ENCODE measurements around the gene U2AF2. TPM values are rescaled to one million over a fixed set of nuclear protein-coding genes. Genes with fewer than 3 reads are reported as not detected.

U2AF2 gene
- total and polyA plus RNA-seq, 2 of the 8 experiments (the other 6 are each of a cell fraction or from before 2014, with no cell fraction given) = 162 to 252 TPM

DNA sequence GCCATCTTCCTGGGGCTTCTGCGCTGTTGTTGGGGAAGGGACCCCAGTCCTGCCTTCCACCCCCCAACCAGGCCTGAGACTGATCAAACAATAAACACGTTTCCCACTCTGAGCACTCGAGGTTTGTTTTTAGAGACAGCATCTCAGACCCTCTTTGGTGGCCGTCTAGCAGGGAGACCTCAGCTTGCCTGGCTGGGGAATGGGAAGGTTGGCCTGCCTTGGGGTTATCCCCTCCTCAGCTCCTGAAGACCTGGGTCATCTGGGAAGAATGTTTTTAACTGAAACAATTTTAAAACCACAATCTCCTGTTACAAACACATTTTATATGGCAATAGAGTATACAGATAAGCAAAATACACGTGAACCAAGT is 9.3 kb upstream of the U2AF2 start:
- no peak overlapping the region for H4K5ac ChIP-seq (ENCODE audit: insufficient read length, low read depth, low read length)
- 88% methylated on average over 5 of the region's 5 CpGs; no CpG with 5 or more reads in 1 of the 2 experiments for WGBS, 2 experiments (ENCODE audit: extremely low coverage in 1 of 2, insufficient coverage in 1 of 2, insufficient read length in 1 of 2, insufficient replicate concordance in 2 of 2, low coverage in 1 of 2, low lambda C conversion rate in 2 of 2, missing lambda C conversion rate in 1 of 2)
- no peak overlapping the region for H3K4me3 ChIP-seq (ENCODE audit: extremely low read depth in 1 of 4, insufficient read depth in 2 of 4, low read depth in 3 of 4, low read length in 4 of 4)
- peaks cover 11% of the 10 kb centered on the region for H3K79me1 ChIP-seq (ENCODE audit: low read depth, low read length)
- H3K9ac ChIP-seq (replicated peaks in 1 of 4; ENCODE audit: extremely low read depth in 1 of 4, low read depth in 3 of 4, low read length in 3 of 4) = no peak overlapping the region
- no peak overlapping the region for H4K8ac ChIP-seq (ENCODE audit: extremely low read depth, insufficient read depth, low read length)
- no peak overlapping the region for H2BK120ac ChIP-seq (replicated peaks; ENCODE audit: low read depth, low read length)
- H2BK15ac ChIP-seq (ENCODE audit: low read length) = no peak overlapping the region
- no peak for DNase-seq (ENCODE audit: low read depth in 1 of 2, low spot score in 2 of 2)
- no peak overlapping the region for H3K18ac ChIP-seq (ENCODE audit: extremely low read depth, low read length)
- H3K23me2 ChIP-seq (ENCODE audit: low read depth, low read length) = peaks cover 35% of the 10 kb centered on the region
- peaks cover 0 to 18% (median 10%) of the 10 kb centered on the region in 4 experiments; a peak in 6 of 7 replicates for H3K4me1 ChIP-seq (replicated peaks in 1 of 4; ENCODE audit: control insufficient read depth in 3 of 4, insufficient read depth in 4 of 4, low read length in 3 of 4)
- no peaks in the 10 kb centered on the region for H3K27me3 ChIP-seq (replicated peaks in 1 of 4; ENCODE audit: control insufficient read depth in 3 of 4, extremely low read depth in 1 of 4, insufficient read depth in 3 of 4, low read length in 3 of 4)
- no peak overlapping the region for H4K91ac ChIP-seq (replicated peaks; ENCODE audit: insufficient read length, low read length)
- H3K36me3 ChIP-seq (ENCODE audit: control insufficient read depth in 2 of 4, insufficient read depth in 4 of 4, low read length in 3 of 4) = peaks cover 7 to 13% (median 11%) of the 10 kb centered on the region in 4 experiments
- no peak overlapping the region for H3K23ac ChIP-seq (ENCODE audit: insufficient read length)
- no peak overlapping the region for H2BK5ac ChIP-seq (ENCODE audit: low read depth, low read length)
- H3K27ac ChIP-seq (ENCODE audit: low read depth, low read length) = no peak overlapping the region
- POLR2A ChIA-PET (ENCODE audit: partially characterized antibody) = interaction anchor here (0.7 to 9.2 kb wide), 6 partner anchors 11 to 240 kb away, joined by 3 to 96 read pairs (median 3); partner anchors contain the start of genes FIZ1 and ZNF784
- no peak overlapping the region; a peak in 1 of 4 replicates for H3K4me2 ChIP-seq (ENCODE audit: insufficient read depth in 1 of 2, low read depth in 2 of 2, low read length in 2 of 2)
- H2AFZ ChIP-seq (ENCODE audit: low read length) = no peak overlapping the region
- no peak overlapping the region for H3K4ac ChIP-seq (replicated peaks; ENCODE audit: insufficient read length, low read depth, low read length)
- H4K20me1 ChIP-seq (replicated peaks in 1 of 2; ENCODE audit: control insufficient read depth in 1 of 2, insufficient read depth in 2 of 2, low read length in 2 of 2) = peaks cover 0 to 4% of the 10 kb centered on the region in 2 experiments
- no peak overlapping the region for H3K14ac ChIP-seq (ENCODE audit: insufficient read length)
- no peaks in the 10 kb centered on the region for H3K9me3 ChIP-seq (ENCODE audit: insufficient read depth in 2 of 2, low read depth in 1 of 2, low read length in 1 of 2)
- no peak overlapping the region for H2AK5ac ChIP-seq (ENCODE audit: low read depth, low read length)
- H2BK12ac ChIP-seq (ENCODE audit: low read depth, low read length) = no peak overlapping the region
- no peak for FAIRE-seq
- H3K79me2 ChIP-seq (ENCODE audit: control insufficient read depth in 1 of 2, insufficient read depth in 2 of 2, low read length in 2 of 2) = peaks cover 4 to 21% of the 10 kb centered on the region in 2 experiments; a peak in 3 of 4 replicates
- CTCF ChIA-PET (ENCODE audit: partially characterized antibody) = interaction anchor here (4.0 to 6.9 kb wide), 3 partner anchors 7 to 14 kb away, joined by 18 to 56 read pairs (median 30); no protein-coding TSS in a partner anchor
- H3K56ac ChIP-seq (replicated peaks; ENCODE audit: insufficient read length, low read depth, low read length) = no peak overlapping the region
- H2BK20ac ChIP-seq (ENCODE audit: low read length) = no peak overlapping the region
- TF ChIP-seq CHD2 (IDR thresholded peaks at IDR 0.05; ENCODE audit: low read length) (no peak), ATF2 (IDR thresholded peaks at IDR 0.05; ENCODE audit: low read length) (no peak), POU5F1 (IDR thresholded peaks at IDR 0.05; ENCODE audit: low read depth, low read length) (no peak), RAD21 (IDR thresholded peaks at IDR 0.05 in 1 of 2, conservative IDR thresholded peaks at IDR 0.05 in 1 of 2; ENCODE audit: low read depth in 2 of 2, low read length in 2 of 2) (no peak), PHF8 (conservative IDR thresholded peaks at IDR 0.05; ENCODE audit: low read depth, low read length) (no peak), CEBPB (IDR thresholded peaks at IDR 0.05; ENCODE audit: low read depth, low read length) (no peak), TBP (IDR thresholded peaks at IDR 0.05; ENCODE audit: low read depth, low read length) (no peak), CTBP2 (IDR thresholded peaks at IDR 0.05; ENCODE audit: borderline replicate concordance, insufficient read depth, insufficient read length, low read length) (no peak), TAF1 (IDR thresholded peaks at IDR 0.05; ENCODE audit: low read depth, low read length) (no peak), KDM1A (IDR thresholded peaks at IDR 0.05; ENCODE audit: borderline replicate concordance, low read length) (no peak), NANOG (IDR thresholded peaks at IDR 0.05; ENCODE audit: insufficient read depth, low read depth, low read length, poor library complexity, severe bottlenecking) (no peak), RFX5 (IDR thresholded peaks at IDR 0.05; ENCODE audit: borderline replicate concordance, low read depth, low read length) (no peak)

All from H1 (cell line).